ENCODE results near the gene ZIC2.

ZIC2 gene

DNA sequence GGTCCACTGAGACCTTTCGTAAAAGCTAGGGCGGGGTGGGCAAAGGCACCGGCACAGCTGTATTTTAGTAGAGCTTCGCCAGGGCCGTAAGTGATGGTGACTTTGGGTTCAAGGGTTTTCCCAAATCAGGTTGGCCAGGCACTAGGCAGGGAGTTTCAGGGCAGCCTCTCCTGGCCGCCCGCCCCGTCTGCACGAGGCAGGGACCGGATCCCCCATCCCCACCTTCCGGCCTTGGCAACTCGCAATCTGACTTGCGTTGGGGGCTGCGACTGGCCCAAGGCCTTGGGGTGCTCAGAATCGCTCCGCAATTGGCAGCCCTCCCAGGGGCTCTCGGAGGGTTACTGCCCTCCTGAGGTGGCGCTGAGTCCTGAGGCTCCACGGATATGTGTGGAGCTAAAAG is 6.0 kb upstream of the ZIC2 start:
- no peak for DNase-seq

DNA sequence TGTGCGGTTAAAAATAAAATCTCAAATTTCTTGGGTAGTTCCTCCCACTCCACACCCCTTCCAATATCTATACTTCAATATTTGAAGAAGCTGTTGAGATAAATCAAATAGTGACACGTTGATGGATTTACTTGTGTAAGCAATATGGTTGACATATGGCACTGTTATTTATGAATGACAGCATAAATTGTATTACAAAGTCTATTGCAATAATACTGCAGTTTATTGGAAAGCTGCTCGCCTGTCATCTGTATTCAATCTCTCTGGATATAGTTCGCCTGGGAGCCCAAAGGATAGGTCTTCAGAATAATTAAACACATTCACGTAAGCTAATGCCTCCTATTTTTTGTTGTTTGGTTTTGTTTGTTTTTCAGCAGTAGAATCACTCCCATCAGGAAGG is 5.0 kb upstream of the ZIC2 start:
- no peak for DNase-seq

DNA sequence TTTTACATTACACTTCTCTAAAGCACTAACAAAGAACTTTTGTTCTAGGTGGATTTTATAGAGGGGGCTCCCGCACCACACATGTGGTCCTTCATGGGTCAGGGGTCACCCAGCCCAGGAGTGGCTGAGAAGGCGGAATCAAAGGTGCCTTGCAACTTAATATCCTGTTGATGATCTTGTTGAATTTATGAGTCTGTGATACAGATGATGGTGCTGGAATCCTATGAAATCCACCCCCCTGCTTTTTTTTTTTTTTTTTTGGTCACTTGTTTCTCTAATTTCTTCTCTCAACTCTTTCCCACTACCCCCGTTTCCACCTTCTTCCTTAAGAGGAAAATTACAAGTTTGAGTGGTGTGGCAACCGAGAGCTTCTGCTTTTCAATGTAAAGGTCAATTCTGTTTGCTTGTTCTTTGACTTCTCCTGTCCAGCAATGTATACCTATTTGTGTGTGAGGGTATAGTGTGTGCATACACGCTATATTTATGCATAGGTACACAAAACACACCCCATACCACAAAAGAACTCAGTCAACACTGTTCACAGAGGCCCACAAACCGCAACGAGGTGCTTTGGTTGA is 4.2 kb upstream of the ZIC2 start:
- no peak for DNase-seq

DNA sequence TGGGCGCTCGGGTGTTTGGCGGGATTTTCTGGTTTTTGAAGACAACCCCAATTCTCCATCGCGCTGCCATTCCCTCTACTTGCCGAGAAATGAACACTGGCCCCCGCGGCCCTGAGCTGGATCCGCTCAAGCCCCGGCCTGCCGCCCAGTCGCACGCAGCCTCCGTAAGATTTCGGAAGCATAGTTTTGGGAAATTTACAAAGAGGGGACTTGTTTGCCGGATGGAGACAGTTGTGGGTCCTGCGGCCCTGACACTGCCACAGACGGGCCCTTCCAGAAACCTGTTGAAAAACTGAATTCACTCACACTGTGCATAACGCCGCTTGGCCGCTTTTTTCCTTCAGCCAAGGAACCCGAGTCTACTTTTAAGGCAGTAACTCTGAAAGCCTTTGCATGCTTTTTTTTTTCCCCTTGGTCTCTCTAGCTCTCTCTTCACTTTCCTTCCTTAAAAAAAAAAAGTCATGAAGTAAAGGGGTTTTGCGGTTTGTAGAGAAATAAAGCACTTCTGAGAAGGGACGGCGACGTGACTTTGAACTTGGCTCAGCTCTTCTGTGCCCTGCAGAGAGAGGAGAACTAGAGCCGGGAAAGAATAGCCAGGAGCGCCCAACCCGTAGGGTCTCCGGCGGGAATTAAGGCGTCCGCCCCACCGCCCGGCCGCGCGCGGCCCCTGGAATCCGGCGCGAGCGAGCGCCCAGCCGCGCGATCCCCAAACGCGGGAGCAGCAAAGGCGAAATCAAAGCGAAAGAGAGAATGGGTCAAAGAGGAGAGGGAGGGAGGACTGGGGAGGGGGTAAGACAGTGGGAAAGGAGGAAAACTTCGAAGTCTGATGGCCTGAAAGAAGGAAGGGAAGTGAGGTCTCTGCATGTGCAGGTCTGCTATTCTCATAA is 3.4 kb upstream of the ZIC2 start:
- no peak for DNase-seq

- no peak for DNase-seq
Observed at GRCh38 chr13:99978799-99979452, 2.7 kb upstream of the ZIC2 start.

DNA sequence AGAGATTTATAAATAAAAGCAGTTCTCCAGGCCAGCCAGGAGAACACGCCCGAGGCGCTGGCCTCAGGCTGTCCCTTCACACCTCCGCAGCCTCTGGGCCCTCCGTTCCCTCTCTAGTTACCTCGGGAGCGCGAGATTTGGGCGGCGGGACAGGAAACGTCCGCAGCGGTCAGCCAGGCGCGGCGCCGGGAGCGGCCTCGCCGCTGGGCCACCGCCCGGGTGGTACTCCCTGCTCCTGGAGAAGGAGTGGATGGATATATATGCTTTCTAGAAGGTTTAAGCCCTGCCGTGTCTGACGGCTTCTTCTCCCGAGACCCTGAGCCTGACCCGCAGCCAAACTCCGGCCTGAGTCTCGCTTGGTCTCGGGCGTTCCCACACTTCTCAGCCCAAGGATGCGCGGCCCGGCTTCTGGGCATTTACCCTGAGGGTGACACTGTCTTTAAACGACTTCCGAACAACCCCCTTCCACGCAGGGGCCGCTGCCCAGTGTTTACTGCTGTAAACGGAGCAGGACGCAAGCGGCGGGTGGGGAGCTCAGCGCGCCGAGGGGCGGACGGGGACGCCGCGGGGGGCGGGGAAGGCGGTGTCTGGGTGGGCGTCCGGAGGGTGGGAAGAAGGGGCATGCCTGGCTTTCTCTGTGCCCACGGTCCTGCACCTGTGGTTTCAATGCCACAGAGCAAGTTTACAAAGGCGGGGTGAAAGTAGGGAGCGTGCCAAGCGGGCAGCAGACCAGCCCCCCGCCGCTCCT is 2.0 kb upstream of the ZIC2 start:
- no peak for DNase-seq

GRCh38 chr13:99980201-99980823 is 1.3 kb upstream of the ZIC2 start:
- DNase-seq, result no peak

DNA sequence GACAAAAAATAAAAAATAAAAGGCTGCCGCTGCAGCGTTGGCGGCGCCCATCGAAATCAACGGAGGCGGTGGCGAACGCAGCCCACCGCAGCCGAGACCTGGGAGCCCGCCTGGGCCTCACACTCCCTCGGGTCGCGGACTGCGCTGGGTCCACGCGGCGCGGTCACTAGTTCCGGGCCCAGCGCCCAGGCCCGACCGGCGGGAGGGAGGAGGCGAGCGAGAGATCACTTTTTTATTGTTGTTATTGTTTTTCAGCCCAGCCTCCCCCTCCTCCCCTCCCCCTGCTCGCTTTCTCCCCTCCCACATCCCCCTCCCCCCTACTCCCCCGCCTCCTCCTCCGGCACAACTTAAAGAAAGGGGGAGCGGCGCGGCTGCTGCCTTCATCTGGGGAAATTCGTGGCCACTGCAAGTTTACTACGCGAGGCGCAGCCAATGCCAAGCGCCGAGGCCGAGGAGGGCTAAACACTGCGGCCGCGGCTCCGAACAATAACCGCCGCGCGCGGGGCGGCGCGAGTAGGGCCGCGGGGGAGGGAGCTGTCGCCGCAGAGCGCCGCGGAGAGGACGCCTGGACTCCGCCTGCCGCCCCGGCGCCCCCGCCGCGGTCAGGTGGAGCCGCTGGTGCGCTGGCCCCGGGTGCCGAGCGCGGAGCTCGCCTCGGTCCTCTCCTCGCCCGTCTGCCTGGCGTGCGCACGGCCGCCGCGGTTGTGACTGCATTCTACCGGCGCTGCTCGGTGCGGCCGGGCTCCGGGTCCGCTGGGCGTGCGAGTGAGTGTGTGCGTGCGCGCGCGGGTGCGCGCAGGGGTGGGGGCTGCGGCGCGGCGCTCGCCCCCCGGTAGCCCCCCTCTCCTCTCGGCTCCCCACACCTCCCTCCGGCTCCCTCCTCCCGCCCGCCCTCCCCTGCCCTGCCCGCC is 505 bp upstream of the ZIC2 start:
- no peak for DNase-seq

DNA sequence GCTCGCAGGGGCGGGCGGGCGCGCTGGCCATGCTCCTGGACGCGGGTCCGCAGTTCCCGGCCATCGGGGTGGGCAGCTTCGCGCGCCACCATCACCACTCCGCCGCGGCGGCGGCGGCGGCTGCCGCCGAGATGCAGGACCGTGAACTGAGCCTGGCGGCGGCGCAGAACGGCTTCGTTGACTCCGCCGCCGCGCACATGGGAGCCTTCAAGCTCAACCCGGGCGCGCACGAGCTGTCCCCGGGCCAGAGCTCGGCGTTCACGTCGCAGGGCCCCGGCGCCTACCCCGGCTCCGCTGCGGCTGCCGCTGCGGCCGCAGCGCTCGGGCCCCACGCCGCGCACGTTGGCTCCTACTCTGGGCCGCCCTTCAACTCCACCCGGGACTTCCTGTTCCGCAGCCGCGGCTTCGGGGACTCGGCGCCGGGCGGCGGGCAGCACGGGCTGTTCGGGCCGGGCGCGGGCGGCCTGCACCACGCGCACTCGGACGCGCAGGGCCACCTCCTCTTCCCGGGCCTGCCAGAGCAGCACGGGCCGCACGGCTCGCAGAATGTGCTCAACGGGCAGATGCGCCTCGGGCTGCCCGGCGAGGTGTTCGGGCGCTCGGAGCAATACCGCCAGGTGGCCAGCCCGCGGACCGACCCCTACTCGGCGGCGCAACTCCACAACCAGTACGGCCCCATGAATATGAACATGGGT is 599 bp downstream of the ZIC2 start:
- DNase-seq, result no peak

DNA sequence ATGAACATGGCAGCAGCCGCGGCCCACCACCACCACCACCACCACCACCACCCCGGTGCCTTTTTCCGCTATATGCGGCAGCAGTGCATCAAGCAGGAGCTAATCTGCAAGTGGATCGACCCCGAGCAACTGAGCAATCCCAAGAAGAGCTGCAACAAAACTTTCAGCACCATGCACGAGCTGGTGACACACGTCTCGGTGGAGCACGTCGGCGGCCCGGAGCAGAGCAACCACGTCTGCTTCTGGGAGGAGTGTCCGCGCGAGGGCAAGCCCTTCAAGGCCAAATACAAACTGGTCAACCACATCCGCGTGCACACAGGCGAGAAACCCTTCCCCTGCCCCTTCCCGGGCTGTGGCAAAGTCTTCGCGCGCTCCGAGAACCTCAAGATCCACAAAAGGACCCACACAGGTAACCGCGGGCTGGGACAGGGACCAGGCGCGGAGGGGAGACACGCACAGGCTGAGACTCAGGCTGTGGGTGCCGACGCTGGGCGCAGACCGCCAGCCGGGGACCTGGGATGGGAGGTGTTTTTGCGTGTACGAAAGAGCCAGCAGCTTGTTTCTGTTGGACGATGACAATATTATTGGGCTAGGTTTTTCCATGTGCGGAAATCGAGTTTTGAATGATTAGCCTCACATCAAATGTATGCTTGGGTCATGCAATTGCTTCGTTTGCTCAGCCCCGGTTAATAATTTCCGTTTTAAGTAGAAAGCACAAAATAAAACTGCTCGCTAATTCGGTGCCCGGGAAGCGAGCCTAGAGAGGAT is 1.3 kb downstream of the ZIC2 start:
- no peak for DNase-seq

DNA sequence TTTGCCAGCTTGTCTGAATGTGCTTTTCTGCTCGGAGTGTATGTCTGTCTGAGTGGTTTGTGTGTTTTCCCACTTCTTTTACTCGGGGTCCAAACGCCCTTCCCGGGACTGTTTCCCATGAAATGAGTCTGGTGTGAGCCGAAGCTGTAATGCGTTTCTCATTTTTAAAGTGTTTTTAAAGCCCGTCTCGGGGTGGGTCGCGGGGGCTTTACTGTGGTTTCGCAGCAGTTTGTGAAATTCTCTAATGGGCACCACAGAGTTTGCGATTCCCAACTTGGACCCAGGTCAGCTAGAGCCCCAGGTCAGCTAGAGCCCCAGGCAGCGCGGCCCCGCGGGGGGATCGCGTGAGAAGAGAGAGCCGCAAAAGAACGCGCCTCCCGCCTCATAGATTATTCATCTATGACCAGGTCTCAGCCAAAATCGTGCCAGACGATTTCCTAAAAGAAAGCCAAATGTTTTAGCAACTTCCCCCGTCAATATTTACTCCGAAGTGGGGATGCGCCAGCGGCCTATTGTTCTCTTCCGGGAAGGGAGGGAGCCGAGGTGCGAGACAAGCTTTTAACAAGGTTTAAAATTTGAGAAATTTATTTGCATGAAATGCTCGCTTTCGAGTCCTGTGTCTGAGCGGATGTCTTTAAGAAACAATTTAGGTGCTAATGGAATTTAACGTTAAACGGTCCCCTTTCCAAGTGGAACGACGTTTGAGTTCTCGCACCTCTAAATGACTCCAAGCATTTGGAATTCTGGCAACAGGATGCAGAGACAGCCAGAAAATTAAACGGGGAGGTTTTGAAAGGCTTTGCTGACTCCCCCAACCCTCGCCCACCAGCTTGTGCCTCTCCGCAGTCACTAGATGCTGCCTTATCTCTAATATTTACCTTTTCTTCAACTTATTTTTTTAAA is 2.2 kb downstream of the ZIC2 start:
- no peak for DNase-seq

DNA sequence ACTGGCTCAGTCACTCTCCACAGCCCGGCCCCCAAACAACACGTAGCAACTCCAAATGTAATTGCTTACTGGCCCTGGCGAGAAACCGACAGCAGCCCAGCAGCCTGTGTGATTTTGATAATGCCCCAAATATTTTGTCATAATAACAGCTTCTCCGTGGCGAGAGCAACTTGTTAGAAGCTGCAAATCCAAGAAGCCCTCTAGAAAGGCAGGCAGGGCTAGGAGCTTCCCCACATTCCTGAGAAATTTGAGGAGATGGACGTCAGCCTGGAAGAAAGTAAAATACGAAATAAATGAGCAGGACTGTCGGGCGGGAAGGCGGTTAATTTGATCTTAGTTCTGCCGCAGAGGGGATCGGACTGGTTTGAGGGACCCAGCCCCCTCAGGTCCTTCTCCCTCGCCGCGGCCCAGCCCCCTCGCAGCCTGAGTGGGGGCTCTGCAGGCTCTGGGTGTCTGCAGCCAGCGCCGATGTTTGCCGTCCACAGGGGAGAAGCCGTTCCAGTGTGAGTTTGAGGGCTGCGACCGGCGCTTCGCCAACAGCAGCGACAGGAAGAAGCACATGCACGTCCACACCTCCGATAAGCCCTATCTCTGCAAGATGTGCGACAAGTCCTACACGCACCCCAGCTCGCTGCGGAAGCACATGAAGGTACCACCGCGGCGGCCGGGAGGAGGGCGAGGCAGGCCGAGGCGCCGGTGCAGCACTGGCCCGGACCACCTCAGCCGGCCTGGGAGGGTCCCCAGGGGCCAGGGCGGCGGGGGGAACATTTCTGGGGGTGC is 3.1 kb downstream of the ZIC2 start:
- no peak for DNase-seq

GRCh38 chr13:99985241-99985874 is 3.8 kb downstream of the ZIC2 start:
- DNase-seq, result no peak

DNA sequence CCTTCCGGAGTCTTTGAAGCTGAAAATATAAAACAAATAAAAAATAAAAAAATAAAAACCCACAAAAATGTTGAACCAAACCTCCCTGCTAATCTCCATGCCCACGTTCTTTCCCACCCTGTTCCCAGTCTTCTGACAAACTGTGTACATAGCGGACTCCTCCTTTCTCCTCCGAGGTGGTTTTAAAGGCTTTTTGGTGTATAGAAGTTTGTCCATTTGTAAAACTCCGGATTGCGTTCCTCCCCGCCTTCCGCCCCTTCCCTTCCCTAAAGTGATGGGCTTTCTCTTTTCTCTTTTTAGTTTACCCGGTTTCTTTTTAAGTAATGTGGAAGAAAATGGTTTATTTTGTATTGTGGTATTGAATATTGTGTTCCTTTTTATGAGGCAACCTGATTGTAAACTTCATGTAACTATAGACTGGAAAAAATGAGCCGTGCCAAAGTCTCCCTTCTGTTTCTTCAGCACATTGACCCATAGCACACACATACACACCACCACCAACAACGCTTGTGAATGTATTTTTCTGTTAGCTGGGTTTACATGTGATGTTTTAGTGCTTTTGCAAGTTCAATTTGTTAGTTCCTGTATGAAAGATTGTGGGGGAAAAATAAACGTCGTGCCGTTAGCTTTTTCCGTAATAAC is 4.4 kb downstream of the ZIC2 start:
- no peak for DNase-seq

DNA sequence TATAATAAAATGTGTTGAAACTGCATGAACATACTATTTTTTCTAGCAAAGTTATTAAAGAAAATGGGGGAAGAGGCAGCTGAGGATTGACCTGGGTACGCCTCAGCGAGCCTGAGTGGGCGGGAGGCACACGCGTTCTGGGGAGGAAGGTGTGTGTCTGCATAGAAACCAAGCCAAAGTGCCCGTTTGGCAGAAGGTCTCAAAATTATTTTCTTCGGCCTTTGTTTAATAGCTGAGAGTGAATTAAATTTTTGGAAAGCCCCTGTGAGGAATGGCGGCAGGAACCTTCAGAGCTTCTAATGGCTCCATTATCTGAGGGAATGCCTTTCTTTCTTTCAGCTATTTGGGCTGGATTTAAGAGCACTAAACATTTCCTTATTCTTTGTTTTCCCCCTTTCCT is 5.2 kb downstream of the ZIC2 start:
- no peak for DNase-seq

DNA sequence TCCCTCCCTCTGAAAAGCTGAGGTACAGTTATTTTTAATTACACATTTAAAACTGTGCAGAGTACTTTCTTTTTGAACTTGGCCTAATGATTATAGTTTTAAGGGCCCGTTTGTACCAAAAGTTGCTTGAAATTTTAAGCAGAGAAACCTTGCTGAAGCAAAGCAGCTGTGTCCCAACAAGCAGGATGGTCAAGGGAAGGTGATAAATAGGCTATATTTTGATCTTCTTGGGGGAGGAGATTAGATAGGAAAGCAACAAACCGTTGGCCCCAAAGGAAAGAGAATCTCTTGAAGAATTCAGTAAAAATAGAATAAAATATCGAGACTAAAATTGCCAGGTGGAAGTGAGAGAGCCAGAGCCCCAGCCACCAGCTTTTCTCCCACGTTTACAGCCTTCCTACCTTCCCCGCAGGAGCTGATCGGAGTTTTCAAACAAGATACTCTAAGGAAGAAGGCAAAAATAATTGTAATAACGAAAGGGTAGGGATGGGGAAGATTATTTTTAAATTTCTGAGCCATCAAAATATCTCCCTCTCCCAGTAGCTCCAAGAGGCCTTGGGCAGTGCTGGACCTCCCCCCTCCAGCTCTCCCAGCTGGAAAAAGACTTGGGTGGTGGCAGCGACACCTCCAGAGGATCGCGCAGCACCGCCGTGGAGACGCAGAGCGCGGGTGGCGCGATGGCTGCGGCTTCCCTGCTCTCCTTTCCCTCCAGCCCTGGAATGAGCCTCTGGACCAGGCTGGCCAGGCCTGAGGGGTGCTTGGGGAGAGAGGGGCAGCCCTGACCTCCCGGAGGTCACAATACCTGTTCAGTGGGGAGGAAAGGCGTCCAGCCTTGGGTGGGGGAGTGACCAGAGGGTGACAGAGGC is 5.8 kb downstream of the ZIC2 start:
- no peak for DNase-seq
